Hepatocyte (in vitro differentiated cells): ENCODE data around the gene ALDH4A1. TPM values are rescaled to one million over a fixed set of nuclear protein-coding genes. Genes with fewer than 3 reads are reported as not detected.

Source experiments
- DNase-seq: peaks from one replicate; pipeline ENCODE4 v3.0.0-alpha.2; 2016; ENCODE audit warnings: low spot score
- H2AFZ ChIP-seq: fragments of 200-600 bp; sonication (generic); 2 replicates; pipeline ENCODE4 v1.6.0; 2016; ENCODE audit warnings: antibody characterized with exemption, mild to moderate bottlenecking
- H3K27ac ChIP-seq: fragments of 200-600 bp; sonication (generic); 2 replicates; pipeline ENCODE4 v1.5.1; 2016; ENCODE audit warnings: mild to moderate bottlenecking
- H3K27me3 ChIP-seq: fragments of 200-600 bp; sonication (generic); 2 replicates; pipeline ENCODE4 v1.6.1; 2016
- H3K36me3 ChIP-seq: fragments of 200-600 bp; sonication (generic); replicated peaks from 2 replicates; pipeline ENCODE4 v1.5.1; 2016; ENCODE audit warnings: low read depth; ENCODE audit not compliant: insufficient read depth
- H3K4me1 ChIP-seq: fragments of 200-600 bp; sonication (generic); 2 replicates; pipeline ENCODE4 v1.5.1; 2016; ENCODE audit warnings: mild to moderate bottlenecking, moderate library complexity; ENCODE audit not compliant: insufficient read depth
- H3K4me2 ChIP-seq: fragments of 200-600 bp; sonication (generic); 2 replicates; pipeline ENCODE4 v1.6.0; 2016
- H3K4me3 ChIP-seq: fragments of 200-600 bp; sonication (generic); 2 replicates; pipeline ENCODE4 v1.5.1; 2016; ENCODE audit warnings: mild to moderate bottlenecking
- H3K79me2 ChIP-seq: fragments of 200-600 bp; sonication (generic); 2 replicates; pipeline ENCODE4 v1.6.0; 2017; ENCODE audit warnings: mild to moderate bottlenecking
- H3K9me2 ChIP-seq: fragments of 200-600 bp; sonication (generic); replicated peaks from 2 replicates; pipeline ENCODE4 v1.6.0; 2017; ENCODE audit warnings: mild to moderate bottlenecking; ENCODE audit not compliant: insufficient read depth
- H3K9me3 ChIP-seq: fragments of 200-600 bp; sonication (generic); 2 replicates; pipeline ENCODE4 v1.5.1; 2016; ENCODE audit warnings: low read depth, mild to moderate bottlenecking
- H4K20me1 ChIP-seq: fragments of 200-600 bp; sonication (generic); 2 replicates; pipeline ENCODE4 v1.6.0; 2016; ENCODE audit warnings: mild to moderate bottlenecking; ENCODE audit not compliant: insufficient read depth, poor library complexity, severe bottlenecking
- CTCF ChIP-seq: fragments of 200-600 bp; sonication (generic); IDR thresholded peaks from 2 replicates; pipeline ENCODE4 v1.5.1; 2016; ENCODE audit warnings: antibody characterized with exemption, mild to moderate bottlenecking; ENCODE audit not compliant: poor library complexity
- EZH2 ChIP-seq: fragments of 200-600 bp; sonication (generic); IDR thresholded peaks from 2 replicates; pipeline ENCODE4 v1.6.1; 2016; ENCODE audit warnings: antibody characterized with exemption, mild to moderate bottlenecking, borderline replicate concordance
- EZH2phosphoT487 ChIP-seq: fragments of 200-600 bp; sonication (generic); IDR thresholded peaks from one replicate; pipeline ENCODE4 v1.6.1; 2018; ENCODE audit warnings: antibody characterized with exemption, mild to moderate bottlenecking, low read depth, moderate library complexity; ENCODE audit not compliant: unreplicated experiment, severe bottlenecking
- WGBS: methylation state at CpG from one replicate; pipeline ENCODE4 v1.1.6; 2016; ENCODE audit warnings: low lambda C conversion rate; ENCODE audit errors: missing lambda C conversion rate; 5-methylcytosine and 5-hydroxymethylcytosine counted together
- polyA plus RNA-seq: library from polyadenylated mRNA; unstranded; fragments of >200 nt; fragmentation: Nextera tagmentation; extraction: Ambion mirVana; gene quantifications from 2 replicates; pipeline ENCODE4 v1.2.1, GENCODE V29; 2016
- total RNA-seq: library from RNA; depleted of rRNA; stranded (reverse); fragments of >200 nt; gene quantifications from 2 replicates; pipeline ENCODE4 v1.2.3, GENCODE V29; 2014

The ALDH4A1 gene
- total and polyA plus RNA-seq, 2 experiments from 2014 or later = 41.4 to 49.1 TPM

GRCh38 chr1:18879791-18880309, 22.5 kb downstream of the ALDH4A1 start:
- DNase-seq = no peak
- H3K4me2 ChIP-seq = no peak overlapping the region
- no peak overlapping the region for H2AFZ ChIP-seq
- H3K9me3 ChIP-seq = no peaks in the 10 kb centered on the region
- H3K79me2 ChIP-seq = no peaks in the 10 kb centered on the region
- H3K27me3 ChIP-seq = no peaks in the 10 kb centered on the region
- no peaks in the 10 kb centered on the region for H4K20me1 ChIP-seq
- H3K27ac ChIP-seq = no peak overlapping the region
- WGBS = 70% methylated on average over 21 of the region's 21 CpGs
- no peak for TF ChIP-seq EZH2phosphoT487
- TF ChIP-seq CTCF = no peak
- TF ChIP-seq EZH2 = no peak
- no peaks in the 10 kb centered on the region for H3K4me1 ChIP-seq
- no peaks in the 10 kb centered on the region for H3K9me2 ChIP-seq
- H3K36me3 ChIP-seq = no peaks in the 10 kb centered on the region
- H3K4me3 ChIP-seq = no peak overlapping the region

DNA sequence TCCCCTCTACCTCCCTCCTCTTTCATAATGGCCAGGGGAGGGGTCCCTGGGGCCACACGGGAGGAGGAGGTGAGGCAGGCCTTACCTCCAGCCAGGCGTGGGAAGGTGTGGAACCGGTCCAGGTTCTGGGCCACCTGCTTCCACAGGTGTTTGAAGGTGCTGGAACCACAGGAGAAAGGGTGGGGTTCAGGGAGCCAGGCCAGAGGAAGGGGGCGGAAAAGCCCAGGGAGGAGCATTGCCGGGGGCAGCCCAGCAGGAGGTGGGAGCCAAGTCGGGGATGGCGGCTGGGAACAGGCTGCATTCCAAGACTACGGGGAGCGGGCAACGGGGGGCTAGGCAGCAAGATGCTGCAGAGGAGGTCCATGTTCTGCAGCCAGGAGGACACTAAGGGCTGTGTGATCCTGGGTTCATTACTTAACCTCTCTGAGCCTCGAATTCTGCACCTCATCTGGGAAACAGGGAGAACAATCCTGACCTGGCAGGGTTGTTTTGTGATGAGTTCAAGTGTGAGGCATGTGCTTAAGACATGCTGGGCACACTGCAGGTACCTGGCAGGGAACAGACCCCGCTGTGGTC, 23.1 kb downstream of the ALDH4A1 start:
- no peak for DNase-seq
- Histone ChIP-seq H3K4me3 (no peak overlapping the region), H3K4me1 (no peaks in the 10 kb centered on the region), H3K27me3 (no peaks in the 10 kb centered on the region), H3K36me3 (no peaks in the 10 kb centered on the region), H3K27ac (no peak overlapping the region), H3K9me2 (no peaks in the 10 kb centered on the region), H4K20me1 (no peaks in the 10 kb centered on the region), H3K9me3 (no peaks in the 10 kb centered on the region), H3K4me2 (no peak overlapping the region), H2AFZ (no peak overlapping the region), H3K79me2 (no peaks in the 10 kb centered on the region)
- WGBS = 89% methylated on average over 11 of the region's 12 CpGs
- no peak for TF ChIP-seq EZH2
- no peak for TF ChIP-seq CTCF
- TF ChIP-seq EZH2phosphoT487 = no peak

DNA sequence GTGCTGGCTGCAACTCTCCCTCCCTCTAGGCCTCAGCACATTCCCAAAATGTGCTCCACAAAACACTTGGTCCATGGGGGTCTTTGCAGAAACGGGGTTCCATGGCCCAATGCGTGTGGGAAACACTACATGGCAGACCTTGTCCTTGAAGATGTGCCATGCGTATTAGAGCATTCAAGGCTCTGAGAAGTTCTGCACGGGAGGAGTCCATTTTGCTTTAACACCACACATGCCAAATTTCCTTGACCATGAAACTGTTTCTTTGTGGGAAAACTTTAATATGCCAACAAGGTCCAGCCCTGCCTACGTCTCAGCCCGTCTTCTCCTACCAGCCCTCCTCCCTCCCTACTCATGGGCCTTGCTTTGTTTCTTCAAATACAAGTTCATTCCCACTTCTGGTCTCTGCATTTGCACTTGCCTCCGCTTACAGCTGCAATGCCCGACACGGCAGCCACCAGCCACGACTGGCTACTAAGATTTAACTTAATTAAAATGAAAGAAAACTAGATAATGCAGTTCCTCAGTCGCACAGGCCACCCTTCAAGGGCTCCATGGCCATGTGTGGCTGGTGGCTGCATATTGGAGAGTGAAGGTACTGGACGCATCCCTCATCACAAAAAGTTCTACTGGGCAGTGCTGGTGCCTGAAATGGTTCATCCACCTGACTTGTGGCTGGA, 23.7 kb downstream of the ALDH4A1 start:
- no peak for DNase-seq
- H3K79me2 ChIP-seq = no peaks in the 10 kb centered on the region
- WGBS = 87% methylated on average over 12 of the region's 12 CpGs
- TF ChIP-seq CTCF (no peak), EZH2 (no peak), EZH2phosphoT487 (no peak)
- no peak overlapping the region for H2AFZ ChIP-seq
- no peaks in the 10 kb centered on the region for H3K36me3 ChIP-seq
- no peaks in the 10 kb centered on the region for H3K9me2 ChIP-seq
- no peak overlapping the region for H3K4me2 ChIP-seq
- H3K4me3 ChIP-seq = no peak overlapping the region
- no peak overlapping the region for H3K27ac ChIP-seq
- H3K9me3 ChIP-seq = no peaks in the 10 kb centered on the region
- no peaks in the 10 kb centered on the region for H3K27me3 ChIP-seq
- no peaks in the 10 kb centered on the region for H4K20me1 ChIP-seq
- no peaks in the 10 kb centered on the region for H3K4me1 ChIP-seq
